GM21515 (cell line): ENCODE measurements around the gene TMEM263.
"Not testable (repeated sequence)": the region's sequence is repeated elsewhere in the genome, so short reads cannot be mapped to it uniquely, and the experiment has no call there.

Experiments used
- ATAC-seq: cut with Tn5 transposase; IDR thresholded peaks from one replicate; pipeline ENCODE4 v1.9.1; 2021; ENCODE audit not compliant: unreplicated experiment

The TMEM263 gene

DNA sequence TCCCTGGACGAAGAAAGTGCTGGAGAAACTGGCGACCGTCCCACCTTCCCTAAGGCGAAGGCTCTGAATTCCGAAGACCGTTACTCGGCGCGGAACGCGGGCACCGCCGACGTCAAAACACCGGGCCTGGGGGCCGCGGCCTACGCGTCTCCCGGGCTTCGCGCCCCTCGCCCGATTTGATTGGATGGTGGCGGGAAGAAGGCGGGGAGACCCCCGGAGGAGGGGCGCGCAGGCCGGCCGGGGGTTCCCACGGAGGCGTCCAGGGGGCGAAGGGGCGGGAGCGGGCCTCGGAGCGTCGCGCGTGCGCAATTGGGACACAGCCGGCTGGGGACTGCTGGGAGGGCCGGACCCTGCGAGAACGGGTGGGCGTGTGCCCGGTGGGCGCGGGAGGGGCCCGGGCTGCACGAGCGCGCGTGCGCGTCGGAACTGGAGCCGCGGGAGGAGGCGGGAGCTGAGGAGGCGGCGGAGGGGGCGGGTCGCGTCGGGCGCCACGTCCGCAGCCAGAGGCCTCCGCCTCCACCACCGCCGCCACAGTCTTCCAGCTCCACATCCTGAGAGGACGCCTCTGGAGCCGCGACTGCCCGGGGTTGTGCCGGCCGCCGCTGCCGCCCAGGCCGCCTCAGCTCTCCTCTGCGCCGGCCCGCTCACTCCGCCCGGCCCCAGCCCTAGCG lies at the start of gene TMEM263:
TMEM263 (plus strand) TSS at position 531 of the 671 bp plus-strand sequence. CDS start 11,210 bp downstream, outside the sequence.
- ATAC-seq: peak; percentile 68

DNA sequence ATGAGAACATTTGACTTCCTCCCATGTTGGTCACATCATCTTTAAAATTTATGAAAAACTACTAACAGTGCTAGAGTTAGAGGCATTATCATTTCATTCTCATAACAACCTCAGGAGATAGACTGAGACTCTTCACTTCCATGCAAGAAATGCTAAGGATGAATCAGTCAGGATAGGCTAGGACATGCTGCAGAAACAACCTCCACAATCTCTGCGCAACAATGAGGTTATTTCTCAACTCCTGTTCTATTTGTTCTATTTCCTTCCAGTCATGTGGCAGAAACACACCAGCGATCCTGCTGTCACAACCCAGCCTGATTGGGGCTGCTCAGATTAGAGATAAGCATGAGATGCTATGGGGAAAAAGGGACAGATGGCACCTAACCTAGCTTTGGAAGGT lies 49.0 kb upstream of the TMEM263 start:
- ATAC-seq: no peak

DNA sequence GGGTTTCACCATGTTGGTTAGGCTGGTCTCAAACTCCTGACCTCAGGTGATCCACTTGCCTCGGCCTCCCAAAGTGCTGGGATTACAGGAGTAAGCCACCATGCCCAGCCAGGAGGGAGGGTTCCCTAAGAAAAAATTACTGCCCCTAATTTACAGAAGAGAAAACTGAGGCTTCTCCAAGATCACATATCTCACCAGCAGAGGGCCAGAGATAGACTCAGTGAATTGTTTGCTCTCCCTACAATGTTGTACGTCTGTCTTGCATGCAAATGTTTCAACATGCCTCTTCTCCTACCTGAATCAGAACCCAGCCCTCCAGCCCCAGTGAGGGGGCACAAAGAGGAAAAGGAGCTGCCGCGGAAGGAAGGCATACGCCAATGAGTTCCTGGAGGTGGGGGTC lies 48.3 kb upstream of the TMEM263 start:
- no peak for ATAC-seq

- ATAC-seq: no peak
These were observed 47.9 kb upstream of the TMEM263 start for GRCh38 chr12:106907846-106908245.

DNA sequence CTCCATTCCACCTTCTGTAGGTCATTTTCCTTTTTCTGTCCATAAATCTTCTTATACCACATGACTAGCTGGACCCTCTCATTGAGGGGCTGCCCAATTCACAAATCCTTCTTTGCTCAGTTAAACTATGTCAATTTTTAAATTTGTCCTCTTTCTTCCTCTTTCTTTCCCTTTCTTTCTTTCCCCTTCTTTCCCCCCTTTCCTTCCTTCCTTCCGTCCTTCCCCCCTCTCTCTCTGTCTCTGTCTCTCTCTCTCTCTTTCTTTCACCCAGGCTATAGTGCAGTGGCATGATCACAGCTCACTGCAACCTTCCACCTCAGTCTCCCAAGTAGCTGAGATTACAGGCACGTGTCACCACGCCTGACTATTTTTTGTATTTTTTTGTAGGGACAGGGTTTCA lies 47.1 kb upstream of the TMEM263 start:
- ATAC-seq: no peak

GRCh38 chr12:106910202-106910601 lies 45.5 kb upstream of the TMEM263 start:
- ATAC-seq: peak; percentile 55

GRCh38 chr12:106911581-106911980 lies 44.1 kb upstream of the TMEM263 start:
- ATAC-seq: no peak

GRCh38 chr12:106913456-106913855 lies 42.3 kb upstream of the TMEM263 start:
- no peak for ATAC-seq

DNA sequence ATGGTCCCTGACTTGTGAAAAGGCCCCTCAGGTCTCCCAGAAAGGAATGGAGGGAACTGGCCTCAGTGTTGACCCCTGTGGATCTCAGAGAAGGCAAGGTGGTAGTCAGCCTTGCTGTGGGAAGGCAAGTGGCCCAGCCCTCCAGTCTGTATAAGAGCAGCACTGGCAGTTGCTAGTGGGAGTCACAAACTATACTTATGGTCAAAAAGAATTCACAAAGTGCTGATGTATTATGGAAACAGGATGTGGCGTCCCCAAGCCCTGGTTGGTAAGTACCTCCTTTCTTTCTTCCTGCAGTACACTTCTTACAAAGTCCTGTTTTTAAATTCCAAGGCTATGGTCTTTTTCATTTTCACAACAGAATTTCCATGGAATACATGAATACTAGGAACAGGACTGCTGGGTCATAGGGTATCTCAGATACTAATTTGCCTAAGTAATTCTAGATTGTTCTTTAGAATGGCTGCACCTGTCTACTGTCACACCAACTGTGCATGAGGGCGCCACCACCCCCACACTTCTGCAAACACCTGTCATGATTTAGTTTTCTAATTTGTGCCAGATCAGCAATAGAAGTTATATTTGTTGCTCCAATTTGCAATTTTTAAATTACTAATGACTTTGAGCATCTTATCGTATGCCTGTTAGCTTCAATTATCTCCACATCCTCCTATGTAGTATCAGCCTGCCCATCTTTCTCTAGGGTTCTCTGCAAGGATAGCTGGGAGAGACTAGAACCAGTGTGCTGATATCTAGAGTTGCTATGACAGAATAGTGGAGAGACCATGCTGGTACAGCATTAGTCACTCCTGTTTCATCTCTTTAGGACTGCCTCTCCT lies 40.7 kb upstream of the TMEM263 start:
- peak; percentile 43 for ATAC-seq

DNA sequence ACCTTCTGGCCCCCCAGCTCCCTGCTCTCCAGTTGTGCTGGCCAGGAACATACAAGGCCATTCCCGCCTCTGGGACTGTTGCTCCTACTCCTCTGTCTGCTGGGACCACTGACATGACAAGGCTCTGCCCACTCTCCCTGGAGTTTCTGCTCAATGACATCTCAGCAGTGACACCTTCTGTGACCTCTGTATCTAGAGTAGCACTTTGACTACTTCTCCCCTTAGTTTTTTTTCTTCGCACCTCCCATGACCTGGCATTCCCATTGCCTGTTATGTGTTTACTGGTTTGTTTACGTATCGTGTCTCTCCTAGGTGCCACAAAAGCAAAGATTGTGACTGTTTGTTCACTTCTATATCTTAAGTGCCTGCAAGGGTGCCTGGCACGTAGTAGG lies 40.1 kb upstream of the TMEM263 start:
- ATAC-seq: no peak

DNA sequence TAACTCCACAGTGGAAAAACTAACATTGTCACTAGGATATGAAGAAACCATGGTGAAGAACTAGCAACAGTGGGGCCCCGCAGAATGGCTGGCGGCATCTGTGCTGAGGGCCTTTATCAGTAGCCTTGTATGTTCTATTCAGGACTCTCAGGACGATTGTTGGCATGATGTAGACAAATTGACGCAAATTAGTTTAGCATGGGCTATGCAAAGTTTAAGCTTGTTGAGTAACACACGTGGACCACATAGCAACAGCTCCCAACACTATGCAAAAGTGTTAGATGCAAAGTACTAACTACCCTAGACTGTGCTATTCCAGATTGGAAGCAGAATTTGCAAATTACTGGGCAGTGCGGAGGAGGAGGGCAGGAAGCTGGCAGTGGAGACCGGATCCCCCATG lies 38.2 kb upstream of the TMEM263 start:
- no peak for ATAC-seq

- no peak for ATAC-seq
These were observed 37.0 kb upstream of the TMEM263 start for GRCh38 chr12:106918746-106919145.

GRCh38 chr12:106919910-106920544 lies 35.7 kb upstream of the TMEM263 start:
- ATAC-seq: no peak

DNA sequence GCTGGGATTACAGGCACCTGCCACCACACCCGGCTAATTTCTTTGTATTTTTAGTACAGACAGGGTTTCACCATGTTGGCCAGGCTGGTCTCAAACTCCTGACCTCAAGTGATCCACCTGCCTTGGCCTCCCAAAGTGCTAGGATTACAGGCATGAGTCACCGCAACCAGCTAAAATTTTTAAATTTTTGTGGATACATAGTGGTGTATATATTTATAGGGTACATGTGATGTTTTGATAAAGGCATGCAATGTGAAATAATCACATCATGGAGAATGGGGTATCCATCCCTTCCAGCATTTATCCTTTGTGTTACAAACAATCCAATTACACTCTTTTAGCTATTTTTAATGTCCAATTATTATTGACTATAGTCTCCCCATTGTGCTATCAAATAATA lies 33.7 kb upstream of the TMEM263 start:
- not testable (repeated sequence) for ATAC-seq

- ATAC-seq: not testable (repeated sequence)
These were observed 32.1 kb upstream of the TMEM263 start for GRCh38 chr12:106923594-106923993.

DNA sequence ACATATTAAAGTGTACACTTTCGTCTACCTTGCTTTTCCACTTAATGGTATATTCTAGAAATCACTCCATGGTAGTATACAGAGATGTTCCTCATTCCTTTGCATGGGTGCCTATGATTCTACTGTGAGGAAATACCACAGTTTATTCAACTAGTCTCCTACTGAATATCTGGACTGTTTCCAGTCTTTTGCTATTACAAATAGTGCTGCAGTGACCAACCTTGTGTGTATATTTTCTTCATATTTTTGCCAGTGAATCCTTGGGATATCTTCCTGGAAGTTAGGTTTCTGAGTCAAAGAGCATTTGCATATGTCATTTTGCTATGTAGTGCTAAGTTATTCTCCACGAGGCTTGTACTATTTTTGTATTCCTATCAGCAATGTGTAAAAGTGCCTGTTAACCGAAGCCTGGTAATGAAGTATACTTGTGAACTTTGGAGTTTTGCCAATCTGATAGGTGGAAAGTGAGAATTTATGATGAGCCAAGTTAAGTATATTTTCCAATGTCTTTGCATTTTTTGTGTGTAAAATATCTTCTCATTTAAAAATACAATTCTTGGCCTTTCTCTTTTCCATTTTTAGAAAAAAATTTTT lies 31.3 kb upstream of the TMEM263 start:
- ATAC-seq: no peak

DNA sequence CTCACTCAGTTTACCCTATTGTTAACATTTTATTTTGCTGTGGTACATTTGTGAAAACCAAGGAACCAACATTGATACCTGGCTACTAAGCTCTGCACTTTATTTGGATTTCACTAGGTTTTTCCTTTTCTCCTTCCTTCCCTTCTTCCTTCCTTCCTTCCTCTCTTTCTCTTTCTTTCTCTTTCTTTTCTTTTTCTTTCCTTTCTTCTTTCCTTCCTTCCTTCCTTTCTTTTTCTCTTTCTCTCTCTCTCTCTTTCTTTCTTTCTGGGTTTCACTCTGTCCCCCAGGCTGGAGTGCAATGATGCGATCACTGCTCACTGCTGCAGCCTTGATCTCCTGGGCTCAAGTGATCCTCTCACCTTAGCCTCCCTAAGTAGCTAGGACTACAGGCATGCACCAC lies 29.1 kb upstream of the TMEM263 start:
- ATAC-seq: no peak

GRCh38 chr12:106934277-106934676 lies 21.4 kb upstream of the TMEM263 start:
- no peak for ATAC-seq

- ATAC-seq: no peak
These were observed 14.1 kb upstream of the TMEM263 start for GRCh38 chr12:106941481-106942156.

DNA sequence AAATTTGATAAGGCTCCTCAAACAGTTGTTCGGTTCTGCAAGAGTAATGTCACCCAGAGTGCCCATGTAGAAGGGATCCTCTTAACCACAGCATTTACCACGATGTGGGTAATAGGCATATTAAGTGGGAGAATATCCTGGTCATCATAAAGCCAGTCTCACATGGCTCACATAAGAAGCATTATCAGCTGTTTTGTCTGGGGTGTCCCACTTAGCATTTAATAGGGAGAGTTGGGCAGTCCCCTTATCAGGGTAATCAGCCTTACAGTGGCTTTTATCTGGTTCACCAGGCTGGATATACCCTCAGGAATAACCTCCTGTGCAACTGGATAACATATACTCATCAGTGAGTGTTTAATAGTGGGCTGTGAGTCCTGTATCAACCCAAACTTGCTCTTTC lies 12.9 kb upstream of the TMEM263 start:
- ATAC-seq: no peak

GRCh38 chr12:106945261-106945851 lies 10.4 kb upstream of the TMEM263 start:
- ATAC-seq: no peak
